ENCODE results near the gene LCN10. TPM values are rescaled to one million over a fixed set of nuclear protein-coding genes. Genes with fewer than 3 reads are reported as not detected.
A peak's percentile ranks its signal among the peaks of the same experiment; 100 is the strongest.

The LCN10 gene
- total RNA-seq, 4 donors from 2014 or later: 7.0 to 12.6 (median 9.8) TPM

DNA sequence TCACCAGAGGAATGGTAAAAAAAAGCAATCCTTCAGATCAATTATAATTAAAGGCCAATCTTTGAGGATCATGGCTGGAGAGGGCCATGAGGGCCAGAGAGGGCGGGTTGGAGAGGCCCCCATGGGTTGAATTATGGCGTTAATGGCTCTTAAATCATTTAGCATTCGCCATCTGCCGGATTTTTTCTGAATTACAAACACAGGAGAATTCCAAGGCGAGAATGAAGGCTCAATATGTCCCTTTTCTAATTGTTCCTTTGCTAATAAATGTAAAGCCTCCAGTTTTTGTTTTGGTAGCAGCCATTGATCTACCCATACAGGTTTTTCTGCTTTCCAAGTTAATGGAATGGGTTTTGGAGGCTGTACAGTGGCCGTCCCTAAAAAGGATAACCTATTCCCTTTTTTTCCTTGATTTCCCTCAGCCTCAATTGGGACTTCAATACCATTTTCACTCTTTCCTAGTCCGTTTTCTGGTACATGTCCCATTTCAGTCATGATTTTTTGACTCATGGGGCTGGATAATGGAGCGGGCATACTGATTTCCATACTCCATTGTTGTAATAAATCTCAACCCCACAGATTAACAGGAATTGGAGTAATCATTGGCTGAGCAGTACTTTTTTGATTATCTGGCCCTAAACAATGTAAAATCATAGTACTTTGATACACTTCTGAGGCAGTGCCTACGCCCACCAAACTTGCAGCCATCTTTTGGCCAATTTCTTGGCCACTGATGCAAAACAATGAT lies 41.7 kb upstream of the LCN10 start:
- DNase-seq (ENCODE audit: extremely low spot score): no peak
- intact Hi-C loops (cut with DNase I): no loop called here
- TF ChIP-seq POLR2A (IDR thresholded peaks at IDR 0.05; ENCODE audit: low read depth): no peak
- no peak for TF ChIP-seq POLR2AphosphoS5 (IDR thresholded peaks at IDR 0.05)
- TF ChIP-seq, protein P1, sequence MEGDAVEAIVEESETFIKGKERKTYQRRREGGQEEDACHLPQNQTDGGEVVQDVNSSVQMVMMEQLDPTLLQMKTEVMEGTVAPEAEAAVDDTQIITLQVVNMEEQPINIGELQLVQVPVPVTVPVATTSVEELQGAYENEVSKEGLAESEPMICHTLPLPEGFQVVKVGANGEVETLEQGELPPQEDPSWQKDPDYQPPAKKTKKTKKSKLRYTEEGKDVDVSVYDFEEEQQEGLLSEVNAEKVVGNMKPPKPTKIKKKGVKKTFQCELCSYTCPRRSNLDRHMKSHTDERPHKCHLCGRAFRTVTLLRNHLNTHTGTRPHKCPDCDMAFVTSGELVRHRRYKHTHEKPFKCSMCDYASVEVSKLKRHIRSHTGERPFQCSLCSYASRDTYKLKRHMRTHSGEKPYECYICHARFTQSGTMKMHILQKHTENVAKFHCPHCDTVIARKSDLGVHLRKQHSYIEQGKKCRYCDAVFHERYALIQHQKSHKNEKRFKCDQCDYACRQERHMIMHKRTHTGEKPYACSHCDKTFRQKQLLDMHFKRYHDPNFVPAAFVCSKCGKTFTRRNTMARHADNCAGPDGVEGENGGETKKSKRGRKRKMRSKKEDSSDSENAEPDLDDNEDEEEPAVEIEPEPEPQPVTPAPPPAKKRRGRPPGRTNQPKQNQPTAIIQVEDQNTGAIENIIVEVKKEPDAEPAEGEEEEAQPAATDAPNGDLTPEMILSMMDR (IDR thresholded peaks at IDR 0.05): peak; percentile 39 to 65 (median 55)
- no peaks in the 10 kb centered on the region for H3K9me3 ChIP-seq
- H3K4me3 ChIP-seq: no peak overlapping the region
- no peak overlapping the region for H3K27ac ChIP-seq (replicated peaks in 1 of 4)
- no peaks in the 10 kb centered on the region for H3K27me3 ChIP-seq
- peaks cover 3 to 8% (median 7%) of the 10 kb centered on the region in 4 donors for H3K4me1 ChIP-seq
- H3K36me3 ChIP-seq: no peaks in the 10 kb centered on the region
- WGBS: 49% methylated on average over 9 of the region's 9 CpGs

DNA sequence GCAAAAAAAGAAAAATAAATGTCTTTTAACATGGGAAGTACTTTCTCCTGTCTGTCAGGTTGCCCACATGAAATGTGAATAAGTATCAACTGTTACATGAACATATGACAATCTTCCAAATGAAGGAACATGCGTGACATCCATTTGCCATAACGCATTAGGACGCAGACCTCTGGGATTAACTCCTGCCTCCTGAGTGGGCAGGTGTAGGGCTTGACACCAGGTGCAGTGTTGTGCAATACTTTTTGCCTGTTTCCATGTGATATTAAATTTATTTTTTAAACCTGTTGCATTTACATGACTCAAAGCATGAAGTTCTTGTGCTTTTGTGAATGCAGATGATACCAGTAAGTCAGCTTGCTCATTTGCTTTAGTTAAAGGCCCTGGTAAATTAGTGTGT lies 39.7 kb upstream of the LCN10 start:
- 92% methylated on average over 3 of the region's 3 CpGs for WGBS
- no peaks in the 10 kb centered on the region for H3K27me3 ChIP-seq
- no peak overlapping the region for H3K4me3 ChIP-seq
- H3K9me3 ChIP-seq: no peaks in the 10 kb centered on the region
- TF ChIP-seq, protein P1 (IDR thresholded peaks at IDR 0.05): no peak
- TF ChIP-seq POLR2A (IDR thresholded peaks at IDR 0.05; ENCODE audit: low read depth) (no peak), POLR2AphosphoS5 (IDR thresholded peaks at IDR 0.05) (no peak)
- intact Hi-C loops (cut with DNase I): no loop called here
- no peak overlapping the region for H3K27ac ChIP-seq (replicated peaks in 1 of 4)
- H3K4me1 ChIP-seq: peaks cover 0 to 2% (median 2%) of the 10 kb centered on the region in 4 donors
- H3K36me3 ChIP-seq: no peaks in the 10 kb centered on the region
- no peak for DNase-seq (ENCODE audit: extremely low spot score)

DNA sequence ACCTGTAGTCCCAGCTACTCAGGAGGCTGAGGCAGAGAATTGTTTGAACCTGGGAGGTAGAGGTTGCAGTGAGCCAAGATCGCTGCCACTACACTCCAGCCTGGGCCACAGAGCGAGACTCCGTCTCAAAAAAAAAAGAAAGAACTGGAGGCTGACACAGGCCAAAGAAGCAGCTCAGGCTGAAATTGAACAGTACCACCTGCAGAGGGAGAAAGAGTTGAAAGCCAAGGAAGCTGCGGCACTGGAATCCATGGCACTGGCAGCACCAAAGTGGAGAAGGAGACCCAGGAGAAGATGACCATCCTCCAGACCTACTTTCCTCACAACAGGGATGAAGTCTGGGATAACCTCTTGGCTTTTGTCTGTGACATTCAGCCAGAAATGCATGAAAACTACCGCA lies 37.1 kb upstream of the LCN10 start:
- H3K4me3 ChIP-seq: no peak overlapping the region
- TF ChIP-seq, protein P1 (IDR thresholded peaks at IDR 0.05): no peak
- TF ChIP-seq POLR2AphosphoS5 (IDR thresholded peaks at IDR 0.05): no peak
- TF ChIP-seq POLR2A (IDR thresholded peaks at IDR 0.05; ENCODE audit: low read depth): no peak
- no peak for TF ChIP-seq EP300 (IDR thresholded peaks at IDR 0.05)
- H3K27ac ChIP-seq (replicated peaks in 1 of 4): no peak overlapping the region
- H3K9me3 ChIP-seq: no peaks in the 10 kb centered on the region
- H3K36me3 ChIP-seq: no peaks in the 10 kb centered on the region
- DNase-seq (ENCODE audit: extremely low spot score): no peak
- intact Hi-C loops (cut with DNase I): no loop called here
- no peaks in the 10 kb centered on the region for H3K27me3 ChIP-seq
- H3K4me1 ChIP-seq: no peaks in the 10 kb centered on the region
- 65% methylated on average over 5 of the region's 5 CpGs for WGBS

DNA sequence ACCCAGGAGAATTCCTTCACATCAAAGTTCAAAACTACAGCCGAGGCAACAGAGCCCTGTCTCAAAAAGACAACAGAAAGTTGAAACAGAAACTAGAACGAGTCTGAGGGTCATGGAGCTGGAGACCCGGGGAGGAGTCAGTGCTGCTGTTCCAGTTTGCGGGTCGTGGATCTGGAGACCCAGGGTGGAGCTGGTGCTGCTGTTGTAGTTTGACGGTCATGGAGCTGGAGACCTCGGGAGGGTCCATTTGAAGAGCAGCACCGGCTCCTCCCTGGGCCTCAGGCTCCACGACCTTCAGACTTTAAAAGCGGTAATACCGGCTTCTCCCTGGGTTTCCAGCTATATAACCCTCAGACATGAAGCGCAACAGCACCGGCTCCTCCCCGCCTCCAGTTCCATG lies 34.6 kb upstream of the LCN10 start:
- intact Hi-C loops (cut with DNase I): no loop called here
- 83% methylated on average over 14 of the region's 14 CpGs for WGBS

More for the DNA sequence above, 34.6 kb upstream of the LCN10 start:
- no peaks in the 10 kb centered on the region for H3K36me3 ChIP-seq
- DNase-seq (ENCODE audit: extremely low spot score): no peak
- H3K27me3 ChIP-seq: no peaks in the 10 kb centered on the region
- TF ChIP-seq, protein P1 (IDR thresholded peaks at IDR 0.05): no peak
- no peak for TF ChIP-seq EP300 (IDR thresholded peaks at IDR 0.05)
- TF ChIP-seq POLR2A (IDR thresholded peaks at IDR 0.05; ENCODE audit: low read depth): no peak
- no peak for TF ChIP-seq POLR2AphosphoS5 (IDR thresholded peaks at IDR 0.05)
- H3K4me1 ChIP-seq: no peaks in the 10 kb centered on the region
- H3K9me3 ChIP-seq: peaks cover 0 to 6% (median 3%) of the 10 kb centered on the region in 4 donors
- H3K27ac ChIP-seq (replicated peaks in 1 of 4): no peak overlapping the region
- H3K4me3 ChIP-seq: no peak overlapping the region

Data from esophagus muscularis mucosa (tissue), 4 donors.